ENCODE measurements around the gene NACA.
"Not testable (repeated sequence)": the region's sequence is repeated elsewhere in the genome, so short reads cannot be mapped to it uniquely, and the experiment has no call there.

The NACA gene

DNA sequence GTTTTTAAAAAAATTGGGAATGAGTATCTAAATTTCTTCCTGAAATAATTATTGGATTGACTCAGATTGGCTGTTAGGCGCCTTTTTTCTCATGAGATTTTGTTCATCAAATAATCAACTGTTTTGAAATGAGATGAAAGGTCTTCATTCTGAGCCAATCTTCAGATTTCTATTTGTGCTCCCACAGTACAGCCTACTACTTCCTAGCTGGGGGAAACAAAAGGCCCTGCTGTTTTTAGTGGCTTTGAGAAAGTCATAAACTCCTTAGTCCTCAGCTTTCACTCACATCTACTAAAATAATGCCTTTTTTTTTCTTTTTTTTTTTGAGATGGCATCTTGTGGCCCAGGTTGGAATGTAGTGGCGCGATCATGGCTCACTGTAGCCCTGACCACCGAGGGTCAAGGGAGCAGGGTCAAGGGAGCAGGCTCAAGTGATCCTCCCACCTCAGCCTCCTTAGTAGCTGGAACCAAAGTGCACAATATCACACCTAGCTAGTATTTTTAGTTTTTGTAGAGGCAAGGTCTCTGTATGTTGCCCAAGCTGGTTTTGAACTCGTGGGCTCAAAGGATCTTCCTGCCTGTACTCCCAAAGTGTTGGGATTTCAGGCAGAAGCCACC is 15.2 kb downstream of the NACA start:
- H3K4me3 Mint-ChIP-seq: no peak overlapping the region
- H3K9me3 Mint-ChIP-seq: no peaks in the 10 kb centered on the region
- peaks cover 5% of the 10 kb centered on the region for H3K27me3 Mint-ChIP-seq (ENCODE audit: low read depth, poor library complexity)
- TF ChIP-seq, protein P1, sequence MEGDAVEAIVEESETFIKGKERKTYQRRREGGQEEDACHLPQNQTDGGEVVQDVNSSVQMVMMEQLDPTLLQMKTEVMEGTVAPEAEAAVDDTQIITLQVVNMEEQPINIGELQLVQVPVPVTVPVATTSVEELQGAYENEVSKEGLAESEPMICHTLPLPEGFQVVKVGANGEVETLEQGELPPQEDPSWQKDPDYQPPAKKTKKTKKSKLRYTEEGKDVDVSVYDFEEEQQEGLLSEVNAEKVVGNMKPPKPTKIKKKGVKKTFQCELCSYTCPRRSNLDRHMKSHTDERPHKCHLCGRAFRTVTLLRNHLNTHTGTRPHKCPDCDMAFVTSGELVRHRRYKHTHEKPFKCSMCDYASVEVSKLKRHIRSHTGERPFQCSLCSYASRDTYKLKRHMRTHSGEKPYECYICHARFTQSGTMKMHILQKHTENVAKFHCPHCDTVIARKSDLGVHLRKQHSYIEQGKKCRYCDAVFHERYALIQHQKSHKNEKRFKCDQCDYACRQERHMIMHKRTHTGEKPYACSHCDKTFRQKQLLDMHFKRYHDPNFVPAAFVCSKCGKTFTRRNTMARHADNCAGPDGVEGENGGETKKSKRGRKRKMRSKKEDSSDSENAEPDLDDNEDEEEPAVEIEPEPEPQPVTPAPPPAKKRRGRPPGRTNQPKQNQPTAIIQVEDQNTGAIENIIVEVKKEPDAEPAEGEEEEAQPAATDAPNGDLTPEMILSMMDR (IDR thresholded peaks at IDR 0.05): no peak
- H3K27ac Mint-ChIP-seq: peak overlapping the region; percentile 75
- no peak for DNase-seq
- H3K4me1 Mint-ChIP-seq: peaks cover 16% of the 10 kb centered on the region
- H3K36me3 Mint-ChIP-seq (ENCODE audit: low read depth): peaks cover 40% of the 10 kb centered on the region

DNA sequence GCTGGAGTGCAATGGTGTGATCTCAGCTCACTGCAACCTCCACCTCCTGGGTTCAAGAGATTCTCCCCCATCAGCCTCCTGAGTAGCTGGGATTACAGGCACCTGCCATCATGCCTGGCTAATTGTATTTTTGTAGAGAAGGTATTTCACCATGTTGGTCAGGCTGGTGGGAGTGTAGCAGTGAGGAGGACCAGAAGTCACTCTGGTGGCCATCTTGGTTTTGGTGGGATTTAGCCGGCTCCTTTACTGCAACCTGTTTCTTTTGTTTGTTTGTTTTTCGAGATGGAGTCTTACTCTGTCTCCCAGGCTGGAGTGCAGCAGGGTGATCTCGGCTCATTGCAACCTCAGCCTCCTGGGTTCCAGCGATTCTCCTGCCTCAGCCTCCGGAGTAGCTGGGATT is 20.6 kb downstream of the NACA start:
- not testable (repeated sequence) for DNase-seq, H3K4me3 Mint-ChIP-seq
- H3K27me3 Mint-ChIP-seq (ENCODE audit: low read depth, poor library complexity): peaks cover 10% of the 10 kb centered on the region

DNA sequence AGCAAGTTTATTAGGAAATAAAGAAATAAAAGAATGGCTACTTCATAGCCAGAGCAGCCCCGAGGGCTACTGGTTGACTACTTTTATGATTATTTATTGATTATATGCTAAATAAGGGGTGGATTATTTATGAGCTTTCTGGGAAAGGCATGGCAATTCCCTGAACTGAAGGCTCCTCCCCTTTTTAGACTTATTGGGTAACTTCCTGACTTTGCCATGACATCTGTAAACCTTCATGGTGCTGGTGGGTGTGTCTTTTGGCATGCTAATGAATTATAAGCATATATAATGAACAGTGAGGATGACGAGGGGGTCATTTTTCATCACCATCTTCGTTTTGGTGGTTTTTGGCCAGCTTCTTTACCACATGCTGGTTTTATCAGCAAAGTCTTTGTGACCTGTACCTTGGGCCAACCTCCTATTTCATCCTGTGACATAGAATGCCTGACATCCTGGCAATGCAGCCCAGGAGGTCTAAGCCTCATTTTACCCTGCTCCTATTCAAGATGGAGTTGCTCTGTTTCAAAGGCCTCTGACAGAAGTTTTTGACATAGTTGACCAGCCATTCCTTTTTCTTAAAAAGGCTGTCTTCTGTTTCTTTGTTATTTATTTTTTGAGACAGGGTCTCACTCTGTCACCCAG is 26.0 kb downstream of the NACA start:
- Mint-ChIP-seq H3K27me3 (ENCODE audit: low read depth, poor library complexity) (peaks cover 9% of the 10 kb centered on the region), H3K27ac (no peak overlapping the region), H3K36me3 (ENCODE audit: low read depth) (no peaks in the 10 kb centered on the region), H3K4me3 (no peak overlapping the region), H3K9me3 (no peaks in the 10 kb centered on the region), H3K4me1 (peaks cover 14% of the 10 kb centered on the region)
- TF ChIP-seq, protein P1 (IDR thresholded peaks at IDR 0.05): no peak
- DNase-seq: no peak

More for the DNA sequence above, 20.6 kb downstream of the NACA start:
- H3K36me3 Mint-ChIP-seq (ENCODE audit: low read depth); H3K27ac Mint-ChIP-seq; H3K9me3 Mint-ChIP-seq: not testable (repeated sequence)
- peaks cover 10% of the 10 kb centered on the region for H3K4me1 Mint-ChIP-seq

DNA sequence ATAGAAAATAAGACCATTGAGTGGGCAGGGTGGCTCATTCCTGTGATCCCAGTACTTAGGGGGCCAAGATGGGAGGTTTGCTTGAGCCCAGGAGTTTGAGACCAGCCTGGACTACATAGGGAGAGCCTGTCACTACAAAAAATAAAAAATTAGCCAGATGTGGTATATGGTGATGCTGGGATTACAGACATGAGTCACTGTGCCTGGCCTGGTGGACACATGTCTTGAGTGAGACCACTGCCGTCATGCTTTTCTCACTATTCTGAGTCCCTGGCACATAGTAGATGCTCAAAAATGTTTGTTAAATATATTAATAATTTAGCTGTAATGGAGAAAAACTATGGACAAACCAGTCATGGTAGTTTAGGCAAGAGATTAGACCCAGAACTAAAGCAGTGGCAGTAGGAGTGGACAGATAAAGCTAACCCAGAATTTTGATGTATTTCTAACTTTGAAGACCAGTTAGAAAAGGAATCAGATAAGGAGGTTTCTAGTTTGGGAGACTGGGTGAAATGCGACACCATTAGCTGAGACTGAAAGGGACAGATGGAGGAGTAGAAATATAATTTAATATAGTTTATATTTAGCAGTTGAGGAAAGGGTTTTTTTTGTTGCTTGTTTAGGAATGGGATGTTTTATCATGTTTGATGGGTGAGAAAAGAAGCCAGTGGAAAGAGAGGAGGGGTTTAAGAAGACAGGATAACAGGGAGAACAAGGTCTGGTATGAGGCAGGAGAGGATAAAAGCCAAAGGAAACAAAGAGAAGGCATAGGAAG is 29.6 kb downstream of the NACA start:
- Mint-ChIP-seq H3K4me3 (no peak overlapping the region), H3K27ac (peak overlapping the region; percentile 94)

DNA sequence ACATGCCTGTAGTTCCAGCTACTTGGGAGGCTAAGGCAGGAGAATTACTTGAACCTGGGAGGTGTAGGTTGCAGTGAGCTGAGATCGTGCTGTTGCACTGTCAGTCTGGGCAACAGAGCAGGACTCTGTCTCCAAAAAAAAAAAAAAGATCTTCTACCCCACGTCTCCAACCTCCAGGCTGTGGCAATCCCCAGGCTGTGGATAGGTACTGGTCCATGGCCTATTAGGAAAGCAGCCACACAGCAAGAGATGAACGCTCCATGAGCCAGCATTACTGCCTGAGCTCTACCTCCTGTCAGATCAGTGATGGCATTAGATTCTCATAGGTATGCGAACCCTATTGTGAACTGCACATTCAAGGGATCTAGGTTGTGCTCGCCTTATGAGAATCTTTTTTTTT is 30.9 kb downstream of the NACA start:
- TF ChIP-seq, protein P1 (IDR thresholded peaks at IDR 0.05): no peak
- H3K27ac Mint-ChIP-seq: no peak overlapping the region
- H3K4me3 Mint-ChIP-seq: no peak overlapping the region
- no peaks in the 10 kb centered on the region for H3K36me3 Mint-ChIP-seq (ENCODE audit: low read depth)
- H3K9me3 Mint-ChIP-seq: no peaks in the 10 kb centered on the region
- H3K27me3 Mint-ChIP-seq (ENCODE audit: low read depth, poor library complexity): peaks cover 3% of the 10 kb centered on the region
- DNase-seq: no peak
- peaks cover 16% of the 10 kb centered on the region for H3K4me1 Mint-ChIP-seq

More for the DNA sequence above, 29.6 kb downstream of the NACA start:
- Mint-ChIP-seq H3K27me3 (ENCODE audit: low read depth, poor library complexity) (peaks cover 5% of the 10 kb centered on the region), H3K9me3 (no peaks in the 10 kb centered on the region), H3K4me1 (peaks cover 14% of the 10 kb centered on the region), H3K36me3 (ENCODE audit: low read depth) (no peaks in the 10 kb centered on the region)
- TF ChIP-seq, protein P1 (IDR thresholded peaks at IDR 0.05): no peak
- no peak for DNase-seq

DNA sequence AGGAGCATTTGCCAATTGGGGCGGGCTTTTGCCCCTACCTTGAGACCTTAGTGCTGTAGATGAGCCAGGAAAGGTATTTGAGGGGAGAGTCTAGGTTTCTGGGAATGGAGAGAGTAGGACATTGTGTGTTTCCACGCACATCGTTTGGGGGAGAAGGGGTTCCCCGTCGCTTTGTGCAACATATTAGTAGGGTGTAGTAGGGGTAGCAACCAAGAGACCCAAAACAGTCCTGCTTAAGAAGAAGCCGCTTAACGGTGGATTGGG is 36.3 kb downstream of the NACA start:
- Mint-ChIP-seq H3K36me3 (ENCODE audit: low read depth) (peaks cover 21% of the 10 kb centered on the region), H3K4me1 (peaks cover 34% of the 10 kb centered on the region), H3K4me3 (peak overlapping the region; percentile 98), H3K27ac (peak overlapping the region; percentile 98), H3K27me3 (ENCODE audit: low read depth, poor library complexity) (no peaks in the 10 kb centered on the region), H3K9me3 (peaks cover 13% of the 10 kb centered on the region)
- DNase-seq: no peak
- TF ChIP-seq, protein P1 (IDR thresholded peaks at IDR 0.05): no peak

Data from nephron progenitor cell (in vitro differentiated cells).